Common myeloid progenitor, CD34-positive (primary cell): ENCODE results near the gene AJM1.
"Not testable (repeated sequence)": the region's sequence is repeated elsewhere in the genome, so short reads cannot be mapped to it uniquely, and the experiment has no call there.

ENCODE experiments used
- CTCF ChIA-PET: fragments of 350-600 bp; sonication (Branson Sonifier 250); formaldehyde crosslinking; loops from one replicate; lab custom pipeline; 2021; ENCODE audit warnings: antibody characterized with exemption; lab: Charles Lee
- POLR2A ChIA-PET: fragments of 350-600 bp; sonication (Branson Sonifier 250); formaldehyde crosslinking; loops from one replicate; lab custom pipeline; 2021; ENCODE audit warnings: antibody characterized with exemption; lab: Charles Lee
- DNase-seq, 3 donors: peaks; one replicate each; pipeline versions ENCODE4 v3.0.0 to v3.0.0-alpha.2; 2013
- H3K27ac ChIP-seq, 2 experiments: 1 replicate in 1 of 2; 2 replicates in 1 of 2; pipeline ENCODE4 v1.7.0; 2013; ENCODE audit warnings: inconsistent platforms in 2 of 2, low read length in 2 of 2, mild to moderate bottlenecking in 2 of 2, low read depth in 1 of 2, moderate library complexity in 1 of 2; ENCODE audit not compliant: severe bottlenecking in 2 of 2, insufficient read depth in 1 of 2, poor library complexity in 1 of 2
- H3K27me3 ChIP-seq, 5 experiments: replicated peaks in 2 of 5; 1 replicate in 3 of 5; 2 replicates in 2 of 5; pipeline versions ENCODE4 v1.6.1 to v1.7.0; 2013; ENCODE audit warnings: low read length in 4 of 5, mild to moderate bottlenecking in 2 of 5, moderate library complexity in 2 of 5, inconsistent platforms in 1 of 5; ENCODE audit not compliant: insufficient read depth in 5 of 5, control insufficient read depth in 4 of 5
- H3K36me3 ChIP-seq, 4 experiments: 1 replicate in 2 of 4; 2 replicates in 2 of 4; pipeline versions ENCODE4 v1.6.1 to v1.7.0; 2013; ENCODE audit warnings: low read length in 3 of 4, control low read depth in 1 of 4, mild to moderate bottlenecking in 1 of 4; ENCODE audit not compliant: control insufficient read depth in 4 of 4, insufficient read depth in 4 of 4
- H3K4me1 ChIP-seq, 4 experiments: 1 replicate in 3 of 4; 2 replicates in 1 of 4; pipeline versions ENCODE4 v1.6.1 to v1.7.1; 2013; ENCODE audit warnings: low read length in 3 of 4, mild to moderate bottlenecking in 3 of 4, control low read depth in 1 of 4, inconsistent platforms in 1 of 4, moderate library complexity in 1 of 4; ENCODE audit not compliant: control insufficient read depth in 4 of 4, insufficient read depth in 4 of 4; ENCODE audit errors: control extremely low read depth in 1 of 4
- H3K4me3 ChIP-seq, 7 experiments: 1 replicate in 4 of 7; 2 replicates in 3 of 7; pipeline versions ENCODE4 v1.5.1 to v1.7.0; 2013; ENCODE audit warnings: mild to moderate bottlenecking in 7 of 7, low read length in 6 of 7, moderate library complexity in 6 of 7, inconsistent platforms in 2 of 7, low read depth in 2 of 7, control low read depth in 1 of 7; ENCODE audit not compliant: insufficient read depth in 4 of 7, control insufficient read depth in 1 of 7; ENCODE audit errors: extremely low read depth in 1 of 7
- H3K9me3 ChIP-seq, 5 experiments: 1 replicate in 4 of 5; 2 replicates in 1 of 5; pipeline versions ENCODE4 v1.6.1 to v1.7.1; 2013; ENCODE audit warnings: low read length in 4 of 5, mild to moderate bottlenecking in 2 of 5, inconsistent platforms in 1 of 5, low read depth in 1 of 5, moderate library complexity in 1 of 5; ENCODE audit not compliant: control insufficient read depth in 4 of 5, insufficient read depth in 2 of 5; ENCODE audit errors: control extremely low read depth in 1 of 5
- WGBS: methylation state at CpG from one replicate; pipeline ENCODE4 v1.1.5; 2013; ENCODE audit not compliant: insufficient coverage; 5-methylcytosine and 5-hydroxymethylcytosine counted together

Gene AJM1

DNA sequence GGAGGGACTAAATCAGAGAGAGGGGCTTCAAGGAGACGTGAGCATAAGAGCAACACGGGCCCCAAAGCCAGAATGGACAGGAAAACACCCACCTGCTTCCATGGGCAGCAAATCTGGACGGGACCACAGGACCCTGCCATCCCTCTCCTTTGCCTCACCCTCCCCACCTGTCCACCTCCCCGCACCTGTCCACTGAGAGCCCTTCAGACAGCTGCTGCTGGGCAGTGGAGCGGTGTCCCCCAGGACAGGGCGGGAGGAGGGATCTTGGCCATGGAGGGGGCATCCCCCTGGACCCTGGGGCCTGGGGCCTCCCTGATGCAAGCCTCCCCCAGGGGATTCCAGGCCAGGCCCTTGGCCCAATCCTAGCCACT lies 43.6 kb upstream of the AJM1 start:
- DNase-seq = no peak
- H3K4me3 ChIP-seq = no peak overlapping the region
- 94% methylated on average over 3 of the region's 6 CpGs for WGBS
- no peak overlapping the region for H3K27ac ChIP-seq
- H3K36me3 ChIP-seq = peaks cover 0 to 2% (median 0%) of the 10 kb centered on the region in 4 experiments
- ChIA-PET POLR2A (no interaction called here), CTCF (interaction anchor here (1.1 kb wide), 1 partner anchor 11 kb away, joined by 4 read pairs; no protein-coding TSS in a partner anchor)
- H3K27me3 ChIP-seq = peaks cover 0 to 26% (median 5%) of the 10 kb centered on the region in 5 experiments
- H3K4me1 ChIP-seq = peaks cover 0 to 27% (median 25%) of the 10 kb centered on the region in 4 experiments
- no peaks in the 10 kb centered on the region for H3K9me3 ChIP-seq

DNA sequence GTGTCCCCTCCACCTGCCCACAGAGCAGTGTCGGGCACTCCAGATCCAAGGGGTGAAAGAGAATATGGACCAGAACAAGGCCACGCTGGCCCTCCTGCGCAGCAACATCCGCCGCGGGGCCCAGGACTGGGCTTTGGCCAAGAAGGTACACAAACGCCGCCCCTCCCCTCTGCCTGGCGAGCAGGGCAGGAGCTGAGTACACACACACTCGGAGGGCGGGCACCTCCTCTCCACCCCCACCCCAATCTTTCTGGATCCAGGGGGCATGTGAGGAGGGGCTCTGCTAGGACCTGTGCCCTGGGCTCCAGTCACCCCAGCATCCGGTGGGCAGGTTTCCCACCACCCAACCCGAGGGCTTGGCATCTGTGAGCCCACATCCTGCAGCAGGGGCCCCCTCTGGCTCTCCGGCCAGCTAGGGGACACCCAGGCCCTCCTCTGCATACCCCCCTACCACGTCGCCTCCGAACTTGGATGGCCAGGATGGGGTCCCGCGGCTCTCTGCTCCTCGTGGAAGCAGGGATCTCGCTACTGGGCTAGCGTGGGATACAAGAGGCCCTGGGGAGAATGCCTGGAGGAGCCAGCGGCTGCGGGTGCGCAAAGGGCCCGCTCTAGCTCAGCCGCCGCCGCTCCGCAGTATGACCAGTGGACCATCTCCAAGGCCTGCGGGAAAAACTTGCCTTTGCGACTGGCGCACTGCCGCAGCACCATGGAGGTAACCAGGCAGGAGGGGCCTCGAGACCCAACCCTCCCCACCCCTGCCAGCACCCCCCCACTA lies 43.0 kb upstream of the AJM1 start:
- 22% methylated on average over 25 of the region's 35 CpGs for WGBS
- Histone ChIP-seq H3K4me3 (peak overlapping the region in 5 of 7 experiments; percentile 29 to 79 (median 58)), H3K9me3 (no peaks in the 10 kb centered on the region), H3K36me3 (peaks cover 0 to 3% (median 0%) of the 10 kb centered on the region in 4 experiments), H3K4me1 (peaks cover 0 to 27% (median 25%) of the 10 kb centered on the region in 4 experiments), H3K27ac (no peak overlapping the region), H3K27me3 (peaks cover 0 to 26% (median 5%) of the 10 kb centered on the region in 5 experiments)
- POLR2A ChIA-PET = no interaction called here
- DNase-seq = peak in 1 of 3 donors; percentile 28
- CTCF ChIA-PET = interaction anchor here (1.1 kb wide), 1 partner anchor 12 kb away, joined by 4 read pairs; no protein-coding TSS in a partner anchor

DNA sequence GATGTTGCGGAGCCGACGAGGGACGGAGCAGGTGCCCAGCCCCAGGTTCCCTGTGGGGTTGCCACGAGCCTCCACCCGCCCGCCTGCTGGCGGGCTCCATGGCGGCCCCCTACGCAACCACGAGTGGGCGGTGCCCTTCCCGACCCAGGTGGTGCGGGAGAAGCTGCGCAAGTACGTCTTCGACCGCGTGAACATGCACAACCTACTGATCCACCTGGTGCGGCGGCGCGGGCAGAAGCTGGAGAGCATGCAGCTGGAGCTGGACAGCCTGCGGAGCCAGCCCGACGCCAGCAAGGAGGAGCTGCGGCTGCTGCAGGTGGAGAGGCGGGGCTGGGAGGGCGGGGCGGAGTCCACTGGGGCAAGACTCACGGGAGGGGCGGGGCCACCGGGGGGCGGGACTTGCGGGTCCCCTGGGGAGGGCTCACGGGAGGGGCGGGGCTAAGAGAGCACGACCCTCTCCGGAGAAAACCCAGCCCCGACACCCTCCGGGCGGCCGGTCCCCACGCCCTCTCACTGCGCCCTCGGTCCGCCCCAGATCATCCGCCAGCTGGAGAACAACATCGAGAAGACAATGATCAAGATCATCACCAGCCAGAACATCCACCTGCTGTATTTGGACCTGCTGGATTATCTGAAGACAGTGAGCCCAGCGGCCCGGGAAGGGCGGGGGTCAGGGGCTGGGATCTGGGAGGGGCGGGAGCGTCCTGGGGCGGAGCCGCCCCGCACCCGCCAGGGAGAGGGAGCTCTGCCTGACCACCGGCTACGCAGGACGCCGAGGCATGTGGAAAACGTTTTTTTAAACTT lies 42.2 kb upstream of the AJM1 start:
- H3K4me1 ChIP-seq = peaks cover 0 to 27% (median 25%) of the 10 kb centered on the region in 4 experiments
- H3K4me3 ChIP-seq = peak overlapping the region; percentile 6 to 79 (median 58)
- peaks cover 0 to 26% (median 5%) of the 10 kb centered on the region in 5 experiments for H3K27me3 ChIP-seq
- POLR2A ChIA-PET = interaction anchor here (0.7 kb wide), 1 partner anchor 247 kb away, joined by 3 read pairs; no protein-coding TSS in a partner anchor
- no peaks in the 10 kb centered on the region for H3K9me3 ChIP-seq
- H3K36me3 ChIP-seq = peaks cover 0 to 8% (median under 1%) of the 10 kb centered on the region in 4 experiments
- peak; percentile 90 to 94 (median 92) for DNase-seq
- CTCF ChIA-PET = interaction anchor here (0.8 to 1.8 kb wide), 3 partner anchors 8 to 13 kb away, joined by 3 to 4 read pairs (median 3); no protein-coding TSS in a partner anchor
- 0% methylated on average over 54 of the region's 63 CpGs for WGBS
- H3K27ac ChIP-seq = peak overlapping the region in 1 of 2 experiments; percentile 14

DNA sequence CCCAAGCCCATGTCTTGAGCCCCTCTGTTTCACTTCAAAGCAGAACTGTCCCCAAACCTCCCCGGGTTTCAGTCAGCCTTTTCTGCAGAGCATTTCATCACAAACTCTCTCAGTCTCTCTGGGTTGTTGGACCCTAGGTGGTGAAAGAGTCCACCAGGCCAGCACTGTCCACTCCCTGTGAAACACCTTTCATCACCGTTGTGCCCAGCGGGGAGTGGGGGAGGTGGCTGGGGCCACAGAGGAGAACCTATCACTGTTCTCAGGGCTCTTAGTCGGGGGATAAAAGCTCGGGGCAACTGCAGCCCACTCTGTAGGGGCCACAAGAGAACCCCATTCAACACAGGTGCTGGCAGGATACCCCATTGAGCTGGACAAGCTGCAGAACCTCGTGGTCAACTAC lies 40.0 kb upstream of the AJM1 start:
- CTCF ChIA-PET = interaction anchor here (1.0 to 1.1 kb wide), 2 partner anchors 9 to 13 kb away, joined by 3 read pairs; no protein-coding TSS in a partner anchor

DNA sequence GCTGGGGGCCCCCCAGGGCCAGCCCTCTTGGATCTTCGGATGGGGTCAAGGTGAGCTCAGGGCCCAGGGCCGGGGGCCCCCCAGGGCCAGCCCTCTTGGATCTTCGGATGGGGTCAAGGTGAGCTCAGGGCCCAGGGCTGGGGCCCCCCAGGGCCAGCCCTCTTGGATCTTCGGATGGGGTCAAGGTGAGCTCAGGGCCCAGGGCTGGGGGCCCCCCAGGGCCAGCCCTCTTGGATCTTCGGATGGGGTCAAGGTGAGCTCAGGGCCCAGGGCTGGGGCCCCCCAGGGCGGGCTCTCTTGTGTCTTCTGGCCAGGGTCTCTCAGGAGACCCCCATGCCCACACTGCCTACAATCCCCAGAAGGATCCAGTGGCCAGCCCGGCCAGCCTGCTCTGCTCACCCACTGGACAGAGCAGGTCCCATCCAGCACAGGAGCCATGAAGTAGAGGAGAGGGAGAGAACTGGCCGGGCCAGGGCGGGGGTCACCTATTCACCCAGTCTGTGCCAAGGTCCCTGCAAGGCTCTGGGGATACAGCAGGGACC lies 39.2 kb upstream of the AJM1 start:
- DNase-seq, H3K4me3 ChIP-seq, H3K9me3 ChIP-seq, H3K27ac ChIP-seq, POLR2A ChIA-PET: not testable (repeated sequence)
- Histone ChIP-seq H3K36me3 (peaks cover 0 to 16% (median 2%) of the 10 kb centered on the region in 4 experiments), H3K4me1 (peaks cover 0 to 44% (median 37%) of the 10 kb centered on the region in 4 experiments), H3K27me3 (peaks cover 0 to 12% (median 3%) of the 10 kb centered on the region in 5 experiments)
- 95% methylated on average over 3 of the region's 9 CpGs for WGBS
- CTCF ChIA-PET = interaction anchor here (1.0 to 1.4 kb wide), 3 partner anchors 9 to 12 kb away, joined by 3 to 4 read pairs (median 3); no protein-coding TSS in a partner anchor

More for the DNA sequence above, 40.0 kb upstream of the AJM1 start:
- WGBS = 93% methylated on average over 5 of the region's 6 CpGs
- no peaks in the 10 kb centered on the region for H3K9me3 ChIP-seq
- no peak overlapping the region for H3K27ac ChIP-seq
- POLR2A ChIA-PET = no interaction called here
- H3K27me3 ChIP-seq = peaks cover 0 to 15% (median 3%) of the 10 kb centered on the region in 5 experiments
- H3K36me3 ChIP-seq = peaks cover 0 to 16% (median 2%) of the 10 kb centered on the region in 4 experiments
- peaks cover 0 to 41% (median 35%) of the 10 kb centered on the region in 4 experiments for H3K4me1 ChIP-seq
- no peak overlapping the region for H3K4me3 ChIP-seq
- DNase-seq = no peak

DNA sequence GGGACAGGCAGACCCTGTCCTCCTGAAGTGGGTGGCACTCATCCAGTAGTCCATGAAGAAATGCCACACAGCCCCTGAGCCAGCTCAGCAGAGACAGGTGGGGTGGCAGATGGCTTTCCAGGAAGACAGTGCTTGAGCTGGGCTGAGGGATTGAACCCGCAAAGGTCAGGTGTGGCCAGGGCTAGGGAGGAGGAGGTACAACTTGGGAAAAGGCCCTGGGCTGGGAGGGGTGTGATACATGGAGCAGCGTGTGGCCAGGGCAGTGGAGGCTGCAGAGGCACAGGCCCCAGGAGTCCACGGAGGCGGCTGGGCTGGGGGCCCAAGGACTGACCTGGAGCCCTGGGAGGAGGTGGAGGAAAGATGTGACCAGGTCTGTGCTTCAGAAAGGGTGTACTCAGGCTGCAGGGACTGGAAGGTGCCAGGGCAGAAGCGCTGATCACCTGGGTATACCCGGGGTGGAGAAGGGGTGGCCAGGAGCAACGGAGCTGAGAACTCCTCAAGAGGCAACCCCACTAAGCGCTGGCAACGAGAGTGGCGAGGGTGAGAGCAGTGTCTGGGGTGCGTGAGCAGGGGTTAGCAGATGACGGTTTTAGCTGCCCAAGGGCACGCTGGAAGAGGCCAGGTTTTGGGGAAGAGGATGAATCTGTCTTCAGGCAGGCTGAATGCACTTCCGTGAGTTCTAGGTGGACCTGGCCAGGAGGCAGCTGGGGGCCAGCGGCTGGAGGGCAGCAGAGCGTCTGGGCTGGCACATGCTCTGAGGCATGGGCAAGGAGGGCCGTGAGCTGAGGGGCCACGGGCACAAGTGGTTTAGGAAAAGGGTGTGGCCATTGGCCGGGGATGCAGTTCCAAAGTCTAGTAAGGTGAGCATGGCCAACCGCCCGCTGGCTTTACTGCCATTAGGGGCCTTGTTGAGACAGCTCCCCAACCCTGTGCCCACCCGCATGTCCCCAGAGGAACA lies 38.4 kb upstream of the AJM1 start:
- DNase-seq = no peak
- WGBS = 96% methylated on average over 21 of the region's 22 CpGs
- H3K27me3 ChIP-seq = peaks cover 0 to 8% (median 0%) of the 10 kb centered on the region in 5 experiments
- CTCF ChIA-PET = interaction anchor here (0.6 to 1.4 kb wide), 4 partner anchors 9 to 69 kb away, joined by 3 to 4 read pairs (median 3); no protein-coding TSS in a partner anchor
- peaks cover 0 to 16% (median 2%) of the 10 kb centered on the region in 4 experiments for H3K36me3 ChIP-seq
- H3K27ac ChIP-seq = no peak overlapping the region
- H3K4me3 ChIP-seq = no peak overlapping the region
- no peaks in the 10 kb centered on the region for H3K9me3 ChIP-seq
- peaks cover 3 to 49% (median 39%) of the 10 kb centered on the region in 4 experiments for H3K4me1 ChIP-seq
- POLR2A ChIA-PET = no interaction called here
